ENCODE data around the gene SMARCAD1.

Gene SMARCAD1

DNA sequence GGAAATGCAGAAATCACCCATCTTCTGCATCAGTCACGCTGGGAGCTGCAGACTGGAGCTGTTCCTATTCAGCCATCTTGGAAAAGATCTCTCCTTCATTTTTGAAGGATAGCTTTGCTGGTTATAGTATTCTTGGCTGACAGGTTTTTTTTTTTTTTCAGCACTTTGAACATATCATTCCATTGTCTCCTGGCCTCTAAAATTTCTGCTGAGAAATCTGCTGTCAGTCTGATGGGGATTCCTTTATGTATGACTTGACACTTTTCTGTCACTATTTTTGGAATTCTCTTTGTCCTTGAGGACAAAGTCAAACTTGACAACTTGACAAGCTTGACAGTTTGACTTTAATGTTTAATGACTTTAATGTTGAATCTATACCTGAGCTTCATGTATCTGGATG is 118.2 kb downstream of the SMARCAD1 start:
- Histone ChIP-seq H4K91ac (ENCODE audit: low read depth, low read length) (no peak overlapping the region), H3K4me1 (ENCODE audit: control insufficient read depth in 1 of 2, insufficient read depth in 2 of 2, low read length in 2 of 2) (no peaks in the 10 kb centered on the region), H3K4me2 (ENCODE audit: low read length) (no peak overlapping the region), H2BK120ac (ENCODE audit: insufficient read depth, low read length, poor library complexity) (no peak overlapping the region), H3K79me1 (ENCODE audit: low read length) (no peaks in the 10 kb centered on the region), H2AK5ac (ENCODE audit: low read length) (no peak overlapping the region), H3K4ac (ENCODE audit: low read depth, low read length) (no peak overlapping the region), H3K9me3 (ENCODE audit: insufficient read depth, low read depth, low read length) (peaks cover 13% of the 10 kb centered on the region), H3K36me3 (ENCODE audit: control insufficient read depth in 1 of 2, insufficient read depth in 2 of 2, low read length in 2 of 2) (no peaks in the 10 kb centered on the region), H3K4me3 (ENCODE audit: low read depth, low read length) (no peak overlapping the region), H3K27ac (ENCODE audit: low read depth, low read length) (no peak overlapping the region), H2AFZ (ENCODE audit: insufficient read depth, low read length, poor library complexity) (no peak overlapping the region), H2BK5ac (ENCODE audit: low read depth, low read length, poor library complexity) (no peak overlapping the region), H4K8ac (ENCODE audit: low read depth, low read length) (no peak overlapping the region), H2BK12ac (ENCODE audit: low read length) (no peak overlapping the region), H4K12ac (ENCODE audit: low read depth, low read length) (no peak overlapping the region), H3K9ac (ENCODE audit: low read length) (no peak overlapping the region), H3K18ac (ENCODE audit: low read length) (no peak overlapping the region), H3K23ac (ENCODE audit: low read length) (no peak overlapping the region), H3K14ac (ENCODE audit: low read length) (no peak overlapping the region), H3K79me2 (ENCODE audit: control insufficient read depth, insufficient read depth, low read length, poor library complexity) (no peaks in the 10 kb centered on the region), H3K27me3 (ENCODE audit: insufficient read depth, low read length) (no peaks in the 10 kb centered on the region)
- WGBS (ENCODE audit: extremely low coverage, insufficient coverage, insufficient read length): no CpG with 5 or more reads among the region's 1 CpG
- DNase-seq: no peak

DNA sequence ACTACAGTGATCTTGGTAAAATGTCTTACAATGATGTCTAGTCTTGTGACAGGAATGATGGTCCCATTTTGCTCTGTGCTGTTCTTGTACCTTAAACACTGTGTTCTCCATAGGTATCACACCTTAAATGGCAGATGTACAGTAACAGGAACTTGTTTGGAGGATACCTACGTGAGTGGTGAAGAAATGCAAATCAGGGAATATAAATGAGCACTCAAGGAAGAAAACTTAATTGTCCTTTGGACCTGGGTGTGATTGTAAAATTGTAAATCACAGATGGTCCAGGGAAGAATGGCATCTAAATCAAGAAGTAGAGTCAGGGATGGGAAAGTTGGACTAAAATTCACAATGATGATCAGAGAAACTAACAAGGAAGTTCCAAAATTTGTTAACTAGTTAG is 122.3 kb downstream of the SMARCAD1 start:
- Histone ChIP-seq H3K23ac (ENCODE audit: low read length) (no peak overlapping the region), H4K12ac (ENCODE audit: low read depth, low read length) (no peak overlapping the region), H2BK120ac (ENCODE audit: insufficient read depth, low read length, poor library complexity) (no peak overlapping the region), H3K36me3 (ENCODE audit: control insufficient read depth in 1 of 2, insufficient read depth in 2 of 2, low read length in 2 of 2) (no peaks in the 10 kb centered on the region), H3K79me1 (ENCODE audit: low read length) (no peaks in the 10 kb centered on the region), H3K4me1 (ENCODE audit: control insufficient read depth in 1 of 2, insufficient read depth in 2 of 2, low read length in 2 of 2) (no peaks in the 10 kb centered on the region), H3K4ac (ENCODE audit: low read depth, low read length) (no peak overlapping the region), H3K9me3 (ENCODE audit: insufficient read depth, low read depth, low read length) (peaks cover 13% of the 10 kb centered on the region), H3K4me2 (ENCODE audit: low read length) (no peak overlapping the region), H3K9ac (ENCODE audit: low read length) (no peak overlapping the region), H3K27ac (ENCODE audit: low read depth, low read length) (no peak overlapping the region), H3K14ac (ENCODE audit: low read length) (no peak overlapping the region), H3K79me2 (ENCODE audit: control insufficient read depth, insufficient read depth, low read length, poor library complexity) (no peaks in the 10 kb centered on the region), H2AK5ac (ENCODE audit: low read length) (no peak overlapping the region), H3K18ac (ENCODE audit: low read length) (no peak overlapping the region), H2BK5ac (ENCODE audit: low read depth, low read length, poor library complexity) (no peak overlapping the region), H4K91ac (ENCODE audit: low read depth, low read length) (no peak overlapping the region), H4K8ac (ENCODE audit: low read depth, low read length) (no peak overlapping the region), H2AFZ (ENCODE audit: insufficient read depth, low read length, poor library complexity) (no peak overlapping the region), H2BK12ac (ENCODE audit: low read length) (no peak overlapping the region), H3K4me3 (ENCODE audit: low read depth, low read length) (no peak overlapping the region), H3K27me3 (ENCODE audit: insufficient read depth, low read length) (no peaks in the 10 kb centered on the region)
- no peak for DNase-seq
- WGBS (ENCODE audit: extremely low coverage, insufficient coverage, insufficient read length): no CpG with 5 or more reads among the region's 1 CpG

DNA sequence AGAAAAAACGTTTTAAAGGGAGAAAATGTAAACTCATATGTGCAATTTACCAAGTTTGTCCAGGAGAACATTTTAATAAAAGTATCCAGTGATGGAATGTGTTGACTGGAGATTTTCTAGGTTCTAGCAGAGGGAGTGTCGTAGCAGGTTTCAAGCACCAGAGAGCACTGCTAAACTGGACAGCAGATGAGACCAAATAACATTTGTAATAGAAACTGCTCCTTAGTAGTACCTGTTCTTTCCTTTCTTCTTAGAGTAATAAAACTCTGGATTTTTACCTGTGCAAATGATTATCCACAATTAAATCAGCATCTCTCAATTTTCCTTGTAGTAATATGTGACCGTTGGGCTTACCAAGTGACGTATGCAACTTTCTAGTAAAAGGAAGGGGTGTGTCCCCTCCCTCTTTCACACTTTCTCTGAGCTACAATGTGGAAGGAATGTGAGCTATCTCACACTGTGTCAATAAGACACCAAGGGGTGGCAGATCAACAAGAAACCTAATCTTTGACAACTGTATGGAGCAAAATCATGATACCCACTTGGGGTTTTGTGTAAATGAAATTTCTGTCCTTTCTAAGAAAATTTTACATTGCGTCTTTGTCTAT is 125.4 kb downstream of the SMARCAD1 start:
- no peaks in the 10 kb centered on the region for H3K36me3 ChIP-seq (ENCODE audit: control insufficient read depth in 1 of 2, insufficient read depth in 2 of 2, low read length in 2 of 2)
- no peaks in the 10 kb centered on the region for H3K27me3 ChIP-seq (ENCODE audit: insufficient read depth, low read length)
- no peaks in the 10 kb centered on the region for H3K4me1 ChIP-seq (ENCODE audit: control insufficient read depth in 1 of 2, insufficient read depth in 2 of 2, low read length in 2 of 2)
- H3K18ac ChIP-seq (ENCODE audit: low read length): no peak overlapping the region
- H4K8ac ChIP-seq (ENCODE audit: low read depth, low read length): no peak overlapping the region
- no CpG with 5 or more reads among the region's 5 CpGs for WGBS (ENCODE audit: extremely low coverage, insufficient coverage, insufficient read length)
- H3K4me3 ChIP-seq (ENCODE audit: low read depth, low read length): no peak overlapping the region
- H2BK5ac ChIP-seq (ENCODE audit: low read depth, low read length, poor library complexity): no peak overlapping the region
- DNase-seq: peak in 1 of 2 donors; percentile 17
- no peak overlapping the region for H2BK12ac ChIP-seq (ENCODE audit: low read length)
- H4K91ac ChIP-seq (ENCODE audit: low read depth, low read length): no peak overlapping the region
- no peak overlapping the region for H2BK120ac ChIP-seq (ENCODE audit: insufficient read depth, low read length, poor library complexity)
- no peak overlapping the region for H3K23ac ChIP-seq (ENCODE audit: low read length)
- no peaks in the 10 kb centered on the region for H3K79me1 ChIP-seq (ENCODE audit: low read length)
- no peak overlapping the region for H3K27ac ChIP-seq (ENCODE audit: low read depth, low read length)
- H4K12ac ChIP-seq (ENCODE audit: low read depth, low read length): no peak overlapping the region
- H3K9me3 ChIP-seq (ENCODE audit: insufficient read depth, low read depth, low read length): no peaks in the 10 kb centered on the region
- H3K9ac ChIP-seq (ENCODE audit: low read length): no peak overlapping the region
- H3K4me2 ChIP-seq (ENCODE audit: low read length): no peak overlapping the region
- H3K4ac ChIP-seq (ENCODE audit: low read depth, low read length): no peak overlapping the region
- H3K79me2 ChIP-seq (ENCODE audit: control insufficient read depth, insufficient read depth, low read length, poor library complexity): no peaks in the 10 kb centered on the region
- H2AK5ac ChIP-seq (ENCODE audit: low read length): no peak overlapping the region
- H2AFZ ChIP-seq (ENCODE audit: insufficient read depth, low read length, poor library complexity): no peak overlapping the region
- H3K14ac ChIP-seq (ENCODE audit: low read length): no peak overlapping the region

DNA sequence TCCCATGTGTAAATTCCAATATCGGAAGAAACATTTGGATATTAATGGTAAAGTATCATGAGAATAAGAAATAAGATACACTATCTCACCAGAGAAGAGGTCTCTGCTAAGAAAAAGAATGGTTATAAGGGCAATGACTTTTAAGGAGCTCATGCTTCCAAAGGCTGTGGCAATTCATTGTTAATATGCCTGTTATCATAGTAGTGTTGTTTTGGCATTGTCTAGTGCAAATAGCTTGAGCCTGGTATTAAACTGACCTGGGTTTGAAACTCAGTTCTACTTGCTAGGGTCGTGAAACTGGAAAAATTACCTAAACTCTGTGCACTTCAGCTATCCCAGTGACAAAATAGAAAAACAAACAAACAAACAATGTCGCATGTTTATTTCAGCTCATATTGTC is 126.2 kb downstream of the SMARCAD1 start:
- H2AFZ ChIP-seq (ENCODE audit: insufficient read depth, low read length, poor library complexity): no peak overlapping the region
- H3K36me3 ChIP-seq (ENCODE audit: control insufficient read depth in 1 of 2, insufficient read depth in 2 of 2, low read length in 2 of 2): no peaks in the 10 kb centered on the region
- no peaks in the 10 kb centered on the region for H3K27me3 ChIP-seq (ENCODE audit: insufficient read depth, low read length)
- no peak for DNase-seq
- H2BK12ac ChIP-seq (ENCODE audit: low read length): no peak overlapping the region
- H4K12ac ChIP-seq (ENCODE audit: low read depth, low read length): no peak overlapping the region
- no peak overlapping the region for H3K14ac ChIP-seq (ENCODE audit: low read length)
- no peak overlapping the region for H2BK5ac ChIP-seq (ENCODE audit: low read depth, low read length, poor library complexity)
- no peaks in the 10 kb centered on the region for H3K79me1 ChIP-seq (ENCODE audit: low read length)
- H3K4me3 ChIP-seq (ENCODE audit: low read depth, low read length): no peak overlapping the region
- H3K4me2 ChIP-seq (ENCODE audit: low read length): no peak overlapping the region
- H3K9ac ChIP-seq (ENCODE audit: low read length): no peak overlapping the region
- no peak overlapping the region for H2BK120ac ChIP-seq (ENCODE audit: insufficient read depth, low read length, poor library complexity)
- H4K8ac ChIP-seq (ENCODE audit: low read depth, low read length): no peak overlapping the region
- H3K79me2 ChIP-seq (ENCODE audit: control insufficient read depth, insufficient read depth, low read length, poor library complexity): no peaks in the 10 kb centered on the region
- no peak overlapping the region for H3K4ac ChIP-seq (ENCODE audit: low read depth, low read length)
- no peak overlapping the region for H3K27ac ChIP-seq (ENCODE audit: low read depth, low read length)
- no peaks in the 10 kb centered on the region for H3K9me3 ChIP-seq (ENCODE audit: insufficient read depth, low read depth, low read length)
- H4K91ac ChIP-seq (ENCODE audit: low read depth, low read length): no peak overlapping the region
- H3K4me1 ChIP-seq (ENCODE audit: control insufficient read depth in 1 of 2, insufficient read depth in 2 of 2, low read length in 2 of 2): no peaks in the 10 kb centered on the region
- no peak overlapping the region for H3K18ac ChIP-seq (ENCODE audit: low read length)
- H2AK5ac ChIP-seq (ENCODE audit: low read length): no peak overlapping the region
- WGBS (ENCODE audit: extremely low coverage, insufficient coverage, insufficient read length): no CpG with 5 or more reads among the region's 3 CpGs
- H3K23ac ChIP-seq (ENCODE audit: low read length): no peak overlapping the region

All from trophoblast cell (in vitro differentiated cells and primary cell).